Upper lobe of right lung (tissue), 1 donor: ENCODE measurements around the gene L3MBTL1. TPM values are rescaled to one million over a fixed set of nuclear protein-coding genes. Genes with fewer than 3 reads are reported as not detected.

Experiments
- ATAC-seq: fragments of 200-7000 bp; cut with Tn5 transposase; one replicate; pipeline ENCODE4 v1.9.1; 2020; ENCODE audit warnings: mild to moderate bottlenecking, moderate library complexity
- DNase-seq: peaks from one replicate; pipeline ENCODE4 v3.0.0-alpha.2; 2020
- H3K27ac ChIP-seq: fragments of 200-600 bp; one replicate; pipeline ENCODE4 v1.8.0; 2022
- H3K27me3 ChIP-seq: fragments of 200-600 bp; one replicate; pipeline ENCODE4 v1.8.0; 2022; ENCODE audit warnings: mild to moderate bottlenecking
- H3K36me3 ChIP-seq: fragments of 200-600 bp; one replicate; pipeline ENCODE4 v1.8.0; 2022
- H3K4me1 ChIP-seq: fragments of 200-600 bp; one replicate; pipeline ENCODE4 v1.8.0; 2022
- H3K4me3 ChIP-seq: fragments of 200-600 bp; one replicate; pipeline ENCODE4 v1.8.0; 2022; ENCODE audit warnings: mild to moderate bottlenecking
- H3K9me3 ChIP-seq: fragments of 200-600 bp; one replicate; pipeline ENCODE4 v1.8.0; 2022
- CTCF ChIP-seq: fragments of 200-600 bp; IDR thresholded peaks from one replicate; pipeline ENCODE4 v1.8.0; 2022; ENCODE audit warnings: antibody characterized with exemption
- intact Hi-C: fragments of 100-400 bp; cut with DNase I; formaldehyde crosslinking; loops from one replicate; pipeline ENCODE4 v1.11.0; 2022
- long read RNA-seq: library from polyadenylated mRNA; unstranded; transcript quantifications from one replicate; pipeline ENCODE4 v2.0.0, GENCODE V29; 2021
- total RNA-seq: library from RNA; stranded (reverse); fragmentation: NEBNext Ultra II Directional; extraction: Animal tissue kit (Norgen Biotek cat#: 25700); gene quantifications from one replicate; pipeline ENCODE4 v1.2.1, GENCODE V29; 2021
- donor health status: DM: no; HTN: yes; CAD: no; lungs with severe emphysema.

Gene L3MBTL1
- total RNA-seq, result 12.9 TPM
- long read RNA-seq, partial matches to known transcripts, result 2 of 12 reads
- long read RNA-seq, other reads (novel, unspliced or antisense), result 9 of 12 reads

GRCh38 chr20:43507150-43508080, at the start of gene L3MBTL1:
Gene L3MBTL1, plus strand, starts transcription at chr20:43507697. Its CDS starts 5,807 bp downstream, at chr20:43513504.
- H3K4me3 ChIP-seq, result peak within 1 kb of the TSS; percentile 62
- no peaks in the 10 kb centered on the region for H3K4me1 ChIP-seq
- peak; percentile 84 for DNase-seq
- no peaks in the 10 kb centered on the region for H3K9me3 ChIP-seq
- intact Hi-C loops, result no loop called here
- peaks cover 24% of the 10 kb centered on the region for H3K27me3 ChIP-seq
- TF ChIP-seq CTCF, result no peak
- no peaks in the 10 kb centered on the region for H3K36me3 ChIP-seq
- ATAC-seq, result peak; percentile 91
- H3K27ac ChIP-seq, result no peak within 1 kb of the TSS

GRCh38 chr20:43458422-43458924, 49.0 kb upstream of the L3MBTL1 start:
- intact Hi-C loops, result no loop called here
- no peak for DNase-seq

GRCh38 chr20:43459022-43459942, 48.2 kb upstream of the L3MBTL1 start:
- Histone ChIP-seq H3K36me3 (peaks cover 55% of the 10 kb centered on the region), H3K27ac (no peak overlapping the region), H3K4me3 (peak overlapping the region; percentile 90), H3K4me1 (peaks cover 24% of the 10 kb centered on the region), H3K9me3 (no peaks in the 10 kb centered on the region), H3K27me3 (no peaks in the 10 kb centered on the region)
- no peak for TF ChIP-seq CTCF
- ATAC-seq (no peak), DNase-seq (no peak)
- intact Hi-C loops, result no loop called here

More at GRCh38 chr20:43458422-43458924, 49.0 kb upstream of the L3MBTL1 start:
- Histone ChIP-seq H3K4me3 (peak overlapping the region; percentile 90), H3K4me1 (peaks cover 24% of the 10 kb centered on the region), H3K27ac (peak overlapping the region; percentile 100), H3K9me3 (no peaks in the 10 kb centered on the region), H3K36me3 (peaks cover 46% of the 10 kb centered on the region), H3K27me3 (no peaks in the 10 kb centered on the region)
- ATAC-seq, result no peak
- no peak for TF ChIP-seq CTCF

GRCh38 chr20:43460172-43460829, 47.2 kb upstream of the L3MBTL1 start:
- Histone ChIP-seq H3K4me3 (no peak overlapping the region), H3K9me3 (no peaks in the 10 kb centered on the region), H3K4me1 (peaks cover 24% of the 10 kb centered on the region), H3K27me3 (no peaks in the 10 kb centered on the region), H3K27ac (no peak overlapping the region), H3K36me3 (peaks cover 65% of the 10 kb centered on the region)
- ATAC-seq, result no peak
- no peak for TF ChIP-seq CTCF
- DNase-seq, result no peak
- intact Hi-C loops, result no loop called here

GRCh38 chr20:43460830-43461200, 46.7 kb upstream of the L3MBTL1 start:
- no peaks in the 10 kb centered on the region for H3K27me3 ChIP-seq
- intact Hi-C loops, result no loop called here
- H3K9me3 ChIP-seq, result no peaks in the 10 kb centered on the region
- peaks cover 24% of the 10 kb centered on the region for H3K4me1 ChIP-seq
- no peak for TF ChIP-seq CTCF
- no peak overlapping the region for H3K27ac ChIP-seq
- no peak overlapping the region for H3K4me3 ChIP-seq
- peaks cover 70% of the 10 kb centered on the region for H3K36me3 ChIP-seq
- no peak for DNase-seq
- ATAC-seq, result no peak
